Posterior cingulate gyrus (tissue), 11 donors: ENCODE results near the gene SNRNP70.

Experiments used
- DNase-seq, 10 donors: peaks; one replicate each; pipeline versions ENCODE4 v3.0.0 to v3.0.0-alpha.2; 2020 to 2021; ENCODE audit warnings: mixed read lengths in 3 of 10
- intact Hi-C: fragments of 100-400 bp; cut with DNase I; formaldehyde crosslinking; loops from one replicate; pipeline ENCODE4 v1.15.1; 2023

The SNRNP70 gene

DNA sequence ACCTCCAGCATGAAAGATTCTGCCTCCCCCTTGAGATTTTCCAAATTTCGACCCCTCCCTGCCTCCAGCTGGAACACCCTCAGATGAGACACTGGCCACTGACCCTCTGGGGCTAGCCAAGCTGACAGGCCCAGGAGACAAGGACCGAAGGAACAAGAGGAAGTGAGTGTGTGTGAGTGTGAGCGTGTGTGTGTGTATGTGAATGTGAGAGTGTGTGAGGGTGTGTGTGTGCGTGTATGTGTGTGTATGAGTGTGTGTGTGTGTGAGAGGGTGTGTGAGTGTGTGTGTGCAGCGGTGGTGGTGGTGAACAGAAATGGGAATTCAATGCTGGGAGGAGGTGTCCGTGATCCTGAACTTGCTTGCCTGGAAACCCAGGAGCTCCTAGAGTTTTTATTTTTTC lies 56.1 kb downstream of the SNRNP70 start:
- DNase-seq: no peak
- intact Hi-C loops: no loop called here

DNA sequence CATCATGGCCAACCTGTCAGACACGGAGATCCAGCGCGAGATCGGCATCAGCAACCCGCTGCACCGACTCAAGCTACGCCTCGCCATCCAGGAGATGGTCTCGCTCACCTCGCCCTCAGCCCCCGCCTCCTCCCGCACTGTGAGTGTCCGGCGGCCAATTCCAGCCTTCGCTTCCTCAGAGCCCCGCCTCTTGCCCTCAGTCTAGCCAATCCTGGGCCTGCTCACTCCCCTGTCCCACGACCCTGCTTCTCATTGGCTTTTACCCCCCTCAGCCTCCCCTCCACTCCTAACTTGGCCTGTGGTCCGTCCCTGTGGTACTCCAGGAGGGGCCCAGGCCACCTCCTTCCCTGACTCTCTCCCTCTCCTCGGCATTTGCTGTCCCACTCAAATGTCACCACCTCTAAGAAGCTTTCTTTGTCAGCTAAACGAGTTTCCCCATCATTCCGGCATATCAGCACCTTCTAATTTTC lies 57.6 kb downstream of the SNRNP70 start:
- peak; percentile 79 to 98 (median 87) for DNase-seq
- intact Hi-C loops: no loop called here

- peak; percentile 70 to 97 (median 84) for DNase-seq
- intact Hi-C loops: loop anchor here (5.0 kb wide), 2 partner anchors 48 to 62 kb away; no protein-coding TSS in a partner anchor
These were observed 60.5 kb downstream of the SNRNP70 start for GRCh38 chr19:49145573-49146407.

DNA sequence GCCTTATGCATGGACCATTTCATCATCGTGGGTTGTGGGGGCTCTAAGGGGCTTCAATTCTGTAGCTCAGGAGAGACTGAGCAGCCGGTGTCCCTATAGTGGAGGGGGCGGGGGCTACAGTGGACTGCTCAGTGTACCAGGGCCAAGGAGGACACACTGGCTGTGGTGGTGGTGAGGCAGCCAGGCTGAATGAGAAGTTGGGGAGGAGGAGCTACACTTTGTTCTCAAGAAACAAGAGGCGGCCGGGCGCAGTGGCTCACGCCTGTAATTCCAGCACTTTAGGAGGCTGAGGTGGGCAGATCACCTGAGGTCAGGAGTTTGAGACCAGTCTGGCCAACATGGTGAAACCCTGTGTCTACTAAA lies 61.1 kb downstream of the SNRNP70 start:
- peak in 3 of 10 donors; percentile 32 to 89 (median 40) for DNase-seq
- intact Hi-C loops: loop anchor here (5.0 kb wide), 2 partner anchors 49 to 61 kb away; no protein-coding TSS in a partner anchor

DNA sequence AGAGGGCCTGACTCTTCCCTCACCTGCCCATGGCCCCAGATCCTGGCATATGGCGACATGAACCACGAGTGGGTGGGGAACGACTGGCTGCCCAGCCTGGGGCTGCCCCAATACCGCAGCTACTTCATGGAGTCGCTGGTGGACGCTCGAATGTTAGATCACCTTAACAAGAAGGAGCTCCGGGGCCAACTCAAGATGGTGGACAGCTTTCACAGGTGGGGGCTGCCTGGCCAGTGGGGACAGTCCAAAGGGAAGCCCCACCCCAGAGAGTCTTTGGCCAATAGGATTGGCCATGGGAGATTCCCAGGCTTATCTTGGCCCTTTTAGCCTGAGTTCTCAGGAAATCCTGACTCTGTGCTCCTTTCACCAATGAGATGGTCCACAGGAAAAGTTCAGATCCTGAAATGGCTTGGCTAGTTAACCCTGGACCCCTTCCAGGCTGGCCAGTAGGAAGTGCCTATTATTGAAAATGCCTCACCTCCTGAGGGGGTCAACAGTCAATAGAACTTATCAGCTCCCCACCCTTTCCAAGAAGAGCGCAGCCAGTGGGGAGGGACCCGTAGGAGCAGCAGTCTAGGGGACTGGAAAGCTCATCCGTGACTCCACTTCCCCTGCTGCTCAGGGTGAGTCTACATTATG lies 62.9 kb downstream of the SNRNP70 start:
- intact Hi-C loops: loop anchor here (5.0 kb wide), 2 partner anchors 51 to 59 kb away; no protein-coding TSS in a partner anchor
- DNase-seq: peak in 2 of 10 donors; percentile 39 to 58

DNA sequence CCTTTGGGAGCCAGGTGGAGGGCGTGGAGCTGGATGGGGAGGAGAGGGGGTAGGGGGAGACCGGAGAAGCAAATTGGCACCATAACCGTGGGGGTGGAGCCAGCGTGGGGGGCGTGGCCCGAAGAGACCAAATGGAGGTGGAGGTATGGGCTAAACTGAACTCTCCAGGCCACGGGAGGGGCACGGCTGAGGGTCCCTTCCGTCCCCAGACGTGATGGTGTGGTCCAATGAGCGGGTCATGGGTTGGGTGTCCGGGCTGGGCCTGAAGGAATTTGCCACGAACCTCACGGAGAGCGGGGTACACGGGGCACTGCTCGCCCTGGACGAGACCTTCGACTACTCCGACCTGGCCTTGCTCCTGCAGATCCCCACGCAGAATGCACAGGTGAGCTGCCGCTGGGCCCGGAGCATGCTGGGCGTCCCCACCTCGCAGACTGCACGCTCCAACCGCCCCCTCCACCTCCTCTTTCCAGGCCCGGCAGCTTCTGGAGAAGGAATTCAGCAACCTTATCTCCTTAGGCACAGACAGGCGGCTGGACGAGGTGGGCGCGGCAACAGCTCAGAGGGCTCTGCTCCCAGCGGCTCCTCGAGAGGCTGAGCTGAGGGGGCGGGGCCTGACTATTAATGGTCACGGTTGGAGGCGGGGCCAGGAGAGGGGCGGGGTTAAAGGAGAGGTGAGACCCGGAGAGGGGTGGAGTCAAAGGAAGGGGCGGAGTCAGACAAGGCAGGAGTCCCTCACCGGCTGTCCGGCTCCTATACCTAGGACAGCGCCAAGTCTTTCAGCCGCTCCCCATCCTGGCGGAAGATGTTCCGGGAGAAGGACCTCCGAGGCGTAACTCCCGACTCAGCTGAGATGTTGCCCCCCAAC lies 63.8 kb downstream of the SNRNP70 start:
- DNase-seq: peak; percentile 73 to 99 (median 89)
- intact Hi-C loops: loop anchor here (5.0 kb wide), 2 partner anchors 52 to 58 kb away; no protein-coding TSS in a partner anchor

DNA sequence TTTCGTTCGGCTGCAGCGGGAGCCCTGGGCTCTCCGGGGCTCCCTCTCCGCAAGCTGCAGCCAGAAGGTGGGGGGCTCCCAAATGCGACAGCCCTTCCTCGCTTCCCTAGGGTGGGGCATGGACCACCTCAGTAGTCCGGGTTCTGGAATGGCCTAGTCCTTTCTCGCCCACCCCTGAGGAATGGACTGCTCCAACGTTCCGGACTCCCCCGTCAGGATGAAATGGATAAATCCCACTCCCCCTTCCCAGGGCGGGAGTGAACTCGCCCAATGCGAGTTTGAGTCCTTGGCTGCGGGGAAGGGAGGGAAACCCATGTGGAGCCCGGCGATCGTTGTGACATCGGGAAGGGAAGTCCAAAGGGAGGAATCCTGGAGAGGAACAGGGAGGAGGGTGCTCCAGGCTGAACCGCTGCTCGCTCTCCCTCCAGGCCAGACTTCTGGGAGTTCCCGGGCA lies 64.4 kb downstream of the SNRNP70 start:
- peak; percentile 60 to 96 (median 76) for DNase-seq
- intact Hi-C loops: loop anchor here (5.0 kb wide), 2 partner anchors 52 to 58 kb away; no protein-coding TSS in a partner anchor

- intact Hi-C loops: no loop called here
- peak; percentile 64 to 97 (median 78) for DNase-seq
These were observed 65.1 kb downstream of the SNRNP70 start for GRCh38 chr19:49150106-49150943.

GRCh38 chr19:49150944-49151243 lies 65.6 kb downstream of the SNRNP70 start:
- peak in 1 of 10 donors; percentile 73 for DNase-seq
- intact Hi-C loops: no loop called here

DNA sequence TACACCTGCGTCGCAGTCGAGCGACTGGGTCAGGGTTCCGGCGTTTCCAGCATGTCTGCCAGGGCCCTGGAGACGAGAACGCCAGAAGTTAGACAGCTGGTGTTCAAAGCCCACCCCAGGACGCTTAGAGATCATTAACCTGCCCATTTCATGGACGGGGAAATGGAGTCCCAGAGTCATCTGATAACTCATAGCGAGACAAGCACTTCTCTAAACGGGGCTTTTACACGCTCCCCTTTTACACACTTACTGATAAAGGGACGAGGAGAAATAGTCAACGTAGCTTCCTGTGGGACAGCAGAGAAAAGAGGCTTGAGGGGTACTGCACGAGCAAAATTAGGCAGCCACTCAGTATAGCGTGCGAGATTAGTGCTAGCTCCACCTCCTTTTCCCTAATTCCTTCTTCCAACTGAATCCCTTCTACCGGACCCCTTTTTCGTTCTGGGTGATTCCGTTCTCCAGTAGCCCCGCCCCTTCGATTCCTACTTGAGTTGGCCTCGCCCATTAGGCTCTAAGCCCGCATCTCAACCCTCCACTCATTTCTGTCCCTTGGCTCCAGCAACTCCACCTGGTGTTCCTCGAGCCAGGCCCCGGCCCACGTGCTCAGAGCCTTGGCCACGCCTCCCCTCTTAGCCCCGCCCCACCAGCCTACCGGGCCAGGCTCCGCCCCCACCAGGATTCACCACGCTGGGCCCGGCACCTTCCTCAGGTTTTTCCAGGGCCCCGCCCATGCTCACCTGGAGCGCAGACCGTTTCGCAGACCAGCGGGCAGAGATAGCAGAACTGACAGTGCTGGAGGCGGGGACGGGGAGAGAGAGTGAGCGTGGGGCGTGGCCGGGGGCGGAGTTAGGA lies 66.2 kb downstream of the SNRNP70 start:
- intact Hi-C loops: no loop called here
- DNase-seq: peak in 5 of 10 donors; percentile 38 to 91 (median 85)

DNA sequence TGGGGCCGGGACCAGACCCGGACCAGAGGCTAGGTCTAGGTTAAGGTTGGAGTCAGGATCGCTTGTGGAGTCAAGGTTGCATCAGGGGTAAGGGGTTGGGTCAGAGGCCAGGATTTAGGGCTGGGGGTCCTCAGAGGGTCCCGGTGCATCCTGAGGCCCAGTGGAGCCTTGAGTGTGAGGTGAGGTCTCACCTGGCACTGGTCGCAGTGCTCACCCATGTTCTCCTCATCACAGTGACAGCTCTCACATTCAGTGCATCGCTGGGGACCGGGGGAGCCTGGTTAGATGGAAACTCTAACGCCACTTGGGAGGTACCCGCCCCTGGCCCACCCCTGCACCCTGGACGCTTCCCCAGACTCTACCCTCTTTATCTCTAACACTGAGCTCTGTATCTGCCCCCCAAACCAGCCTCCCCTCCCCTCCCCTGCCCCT lies 66.9 kb downstream of the SNRNP70 start:
- DNase-seq: no peak
- intact Hi-C loops: no loop called here

- DNase-seq: peak in 2 of 10 donors; percentile 17 to 27
- intact Hi-C loops: no loop called here
These were observed 68.0 kb downstream of the SNRNP70 start for GRCh38 chr19:49153167-49153809.

DNA sequence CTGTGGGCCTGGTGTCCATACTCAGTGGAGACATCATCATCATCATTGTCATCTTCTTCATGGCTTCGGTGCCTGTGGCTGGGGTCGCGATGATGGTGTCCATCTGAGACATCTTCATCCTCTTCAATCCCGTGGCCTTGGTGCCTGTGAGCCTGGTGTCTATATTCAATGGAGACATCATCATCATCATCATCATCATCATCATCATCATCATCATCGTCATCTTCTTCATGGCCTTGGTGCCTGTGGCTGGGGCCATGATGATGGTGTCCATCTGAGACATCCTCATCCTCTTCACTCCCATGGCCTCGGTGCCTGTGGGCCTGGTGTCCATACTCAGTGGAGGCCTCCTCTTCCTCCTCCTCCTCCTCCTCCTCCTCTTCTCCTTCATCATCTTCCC lies 69.0 kb downstream of the SNRNP70 start:
- peak in 1 of 10 donors; percentile 12 for DNase-seq
- intact Hi-C loops: no loop called here

DNA sequence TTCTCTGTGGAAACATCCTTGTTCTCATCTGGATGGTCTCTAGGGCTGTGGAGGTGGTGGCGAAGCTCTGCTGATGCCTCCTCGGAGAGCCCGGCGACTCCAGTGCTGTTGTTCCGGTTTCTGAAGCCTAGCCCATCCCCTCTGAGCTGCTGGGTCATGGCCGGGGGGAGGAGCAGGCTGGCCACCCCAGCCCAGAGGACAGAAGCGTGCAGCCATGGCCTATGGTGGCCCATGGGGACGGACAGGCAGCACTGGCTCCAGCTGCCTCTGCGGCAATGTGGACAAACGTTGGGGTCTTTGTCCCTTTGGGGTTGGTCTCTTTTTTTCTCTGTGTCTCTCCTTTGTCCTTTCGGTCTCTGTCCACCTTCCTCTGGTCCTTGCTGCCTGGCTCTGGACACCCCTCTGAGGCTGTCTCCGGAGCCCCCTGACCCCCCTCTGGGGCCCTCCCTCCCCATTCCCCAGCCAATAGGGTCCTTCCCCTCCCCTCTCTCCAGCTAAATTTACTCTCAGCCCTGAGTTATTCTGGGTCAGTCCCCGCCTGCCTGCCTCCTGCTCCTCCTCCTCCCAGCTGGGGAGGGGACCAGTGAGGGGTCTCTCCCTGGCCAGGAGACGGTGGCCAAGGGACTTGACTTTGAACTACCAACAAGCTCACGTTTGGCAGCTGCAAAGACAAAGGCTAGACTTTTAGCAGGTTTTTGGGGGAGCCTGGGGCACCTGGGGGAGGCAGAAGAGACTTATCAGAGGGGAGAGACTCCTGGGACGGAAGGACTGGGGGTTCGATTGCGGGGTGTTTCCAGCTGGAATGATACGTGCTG lies 70.0 kb downstream of the SNRNP70 start, which contains the start of gene HRC:
Gene HRC, minus strand, starts transcription at position 392 of the 815 bp plus-strand sequence. Its CDS starts 159 bp downstream, at position 233.
- intact Hi-C loops: no loop called here
- peak in 2 of 10 donors; percentile 35 to 57 for DNase-seq

DNA sequence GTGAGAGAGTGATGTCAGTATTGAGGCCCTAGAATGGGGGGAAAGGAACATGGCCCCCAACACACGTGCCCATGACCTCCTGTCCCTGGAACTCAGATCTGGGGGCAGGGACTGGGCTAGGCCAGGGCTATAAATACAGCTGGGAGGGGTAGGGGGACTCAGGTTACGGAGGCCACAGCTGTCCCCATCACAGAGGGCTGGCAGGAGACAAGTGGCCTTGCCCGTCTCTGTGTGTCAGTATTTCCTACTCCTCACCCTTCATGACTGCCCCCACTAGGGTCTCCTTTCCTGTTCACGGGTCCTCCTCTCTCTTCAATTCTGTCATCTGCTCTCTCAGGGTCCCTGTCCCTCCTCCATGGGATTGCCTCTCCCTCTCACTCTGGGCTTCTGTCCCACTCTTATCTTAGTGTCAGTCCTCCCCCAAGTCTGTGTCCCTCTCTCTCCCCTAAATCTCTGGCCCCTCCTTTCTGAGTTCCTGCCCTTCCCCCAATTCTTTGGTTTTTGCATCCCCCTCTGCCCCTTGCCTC lies 70.6 kb downstream of the SNRNP70 start:
- intact Hi-C loops: no loop called here
- peak in 2 of 10 donors; percentile 6 to 14 for DNase-seq

- DNase-seq: peak; percentile 50 to 97 (median 74)
- intact Hi-C loops: no loop called here
These were observed 72.4 kb downstream of the SNRNP70 start, which contains the start of gene TRPM4 for GRCh38 chr19:49157445-49158224. TRPM4 (plus strand) TSS chr19:49157792; CDS start chr19:49157867, 75 bp downstream.
